HG03103 (cell line): ENCODE measurements around the gene SPDYE6.
"Not testable (repeated sequence)": the region's sequence is repeated elsewhere in the genome, so short reads cannot be mapped to it uniquely, and the experiment has no call there.

ENCODE experiments used
- ATAC-seq: cut with Tn5 transposase; IDR thresholded peaks from one replicate; pipeline ENCODE4 v1.9.1; 2021; ENCODE audit warnings: low read depth; ENCODE audit not compliant: unreplicated experiment

Gene SPDYE6

GRCh38 chr7:102356344-102356743 is at the start of gene SPDYE6:
Gene SPDYE6, minus strand, starts transcription at chr7:102356444. Its CDS starts 421 bp downstream, at chr7:102356023.
- ATAC-seq = not testable (repeated sequence)

- not testable (repeated sequence) for ATAC-seq
Measured at GRCh38 chr7:102404862-102405188, 48.6 kb upstream of the SPDYE6 start.

- ATAC-seq = peak; percentile 85
Measured at GRCh38 chr7:102404005-102404861, 48.0 kb upstream of the SPDYE6 start.

- no peak for ATAC-seq
Measured at GRCh38 chr7:102403563-102403962, 47.3 kb upstream of the SPDYE6 start.

GRCh38 chr7:102400360-102400759 is 44.1 kb upstream of the SPDYE6 start:
- no peak for ATAC-seq

GRCh38 chr7:102398543-102398942 is 42.3 kb upstream of the SPDYE6 start:
- no peak for ATAC-seq

- ATAC-seq = peak; percentile 3
Measured at GRCh38 chr7:102396710-102397019, 40.4 kb upstream of the SPDYE6 start.

- peak; percentile 95 for ATAC-seq
Measured at GRCh38 chr7:102395873-102396709, 39.8 kb upstream of the SPDYE6 start, which contains the start of gene PRKRIP1. Gene PRKRIP1, plus strand, starts transcription at chr7:102396363. Its CDS starts 49 bp downstream, at chr7:102396412.

- ATAC-seq = no peak
Measured at GRCh38 chr7:102395592-102395872, 39.3 kb upstream of the SPDYE6 start.

GRCh38 chr7:102393467-102393866 is 37.2 kb upstream of the SPDYE6 start:
- no peak for ATAC-seq

GRCh38 chr7:102392330-102392729 is 36.1 kb upstream of the SPDYE6 start:
- ATAC-seq = no peak

- no peak for ATAC-seq
Measured at GRCh38 chr7:102390697-102391484, 34.6 kb upstream of the SPDYE6 start.

- ATAC-seq = no peak
Measured at GRCh38 chr7:102389810-102390209, 33.6 kb upstream of the SPDYE6 start.

GRCh38 chr7:102387064-102387463 is 30.8 kb upstream of the SPDYE6 start:
- ATAC-seq = no peak

- ATAC-seq = not testable (repeated sequence)
Measured at GRCh38 chr7:102381696-102382425, 25.6 kb upstream of the SPDYE6 start.

GRCh38 chr7:102380837-102381236 is 24.6 kb upstream of the SPDYE6 start:
- not testable (repeated sequence) for ATAC-seq

GRCh38 chr7:102376964-102377466 is 20.8 kb upstream of the SPDYE6 start:
- ATAC-seq = no peak

- ATAC-seq = not testable (repeated sequence)
Measured at GRCh38 chr7:102372796-102373195, 16.6 kb upstream of the SPDYE6 start.

- not testable (repeated sequence) for ATAC-seq
Measured at GRCh38 chr7:102370038-102370437, 13.8 kb upstream of the SPDYE6 start.

- ATAC-seq = not testable (repeated sequence)
Measured at GRCh38 chr7:102365390-102365789, 9.1 kb upstream of the SPDYE6 start.
